Vagina (tissue), 2 donors: ENCODE data around the gene MBL2.

ENCODE experiments used
- CTCF ChIP-seq, 3 experiments: fragments of 450-650 bp in 2 of 3; fragments of 200-600 bp in 1 of 3; sonication (generic) in 1 of 3; IDR thresholded peaks; one replicate each; pipeline ENCODE4 v1.5.1; 2017 to 2019; ENCODE audit warnings: antibody characterized with exemption in 3 of 3, mild to moderate bottlenecking in 2 of 3, moderate library complexity in 2 of 3
- POLR2A ChIP-seq, 2 donors: fragments of 450-650 bp; IDR thresholded peaks; one replicate each; pipeline ENCODE4 v1.6.1; 2017; ENCODE audit warnings: antibody characterized with exemption in 2 of 2, mild to moderate bottlenecking in 2 of 2, moderate library complexity in 2 of 2
- POLR2AphosphoS5 ChIP-seq, 2 donors: sonication (generic); formaldehyde crosslinking; IDR thresholded peaks; one replicate each; pipeline ENCODE4 v1.9.0; 2017; ENCODE audit warnings: antibody characterized with exemption in 2 of 2, mild to moderate bottlenecking in 2 of 2, low read depth in 1 of 2; ENCODE audit not compliant: insufficient read depth in 1 of 2

- no peak for TF ChIP-seq POLR2AphosphoS5 (IDR thresholded peaks at IDR 0.05; ENCODE audit: insufficient read depth in 1 of 2, low read depth in 1 of 2)
- no peak for TF ChIP-seq CTCF (IDR thresholded peaks at IDR 0.05)
- TF ChIP-seq POLR2A (IDR thresholded peaks at IDR 0.05) = no peak
Measured at GRCh38 chr10:52780391-52781155, 8.0 kb upstream of the MBL2 start.
